Endothelial cell of umbilical vein (primary cell): ENCODE measurements around the gene BTLA. TPM values are rescaled to one million over a fixed set of nuclear protein-coding genes. Genes with fewer than 3 reads are reported as not detected.

Experiments used
- BruUV-seq: library from RNA; stranded (reverse); fragments of 400-500 nt; replicated peaks from 2 replicates; lab custom pipeline; 2021; lab: Mats Ljungman, UMichigan
- CTCF ChIA-PET: fragments of 300-600, 350-600 bp; sonication (Branson Sonifier 250); formaldehyde crosslinking; loops from one replicate; lab custom pipeline; 2021; ENCODE audit warnings: antibody characterized with exemption, inconsistent platforms; lab: Charles Lee
- POLR2A ChIA-PET: fragments of 300-600, 350-600 bp; sonication (Branson Sonifier 250); formaldehyde crosslinking; loops from one replicate; lab custom pipeline; 2021; ENCODE audit warnings: antibody characterized with exemption, inconsistent platforms; lab: Charles Lee
- DNase-seq: peaks from one replicate; pipeline ENCODE4 v3.0.0-alpha.2; 2011; ENCODE audit warnings: low read depth, low spot score
- FAIRE-seq: peaks from 2 replicates; lab custom pipeline; 2011; peaks lifted over from hg19 to GRCh38; lab: Jason Lieb, UNC
- H2AFZ ChIP-seq: 2 replicates; pipeline ENCODE4 v1.6.0; 2012; ENCODE audit warnings: low read depth, low read length, control low read depth, inconsistent platforms
- H3K27ac ChIP-seq: 2 replicates; pipeline ENCODE4 v1.5.1; 2011; ENCODE audit warnings: low read depth, mild to moderate bottlenecking, control low read depth, low read length, moderate library complexity; ENCODE audit not compliant: insufficient read depth
- H3K27me3 ChIP-seq, 2 experiments: 2 replicates each; pipeline versions ENCODE4 v1.6.0 to v1.6.1; 2011; ENCODE audit warnings: low read length in 2 of 2, mixed read lengths in 1 of 2; ENCODE audit not compliant: control insufficient read depth in 2 of 2, insufficient read depth in 2 of 2
- H3K36me3 ChIP-seq, 2 experiments: 2 replicates in 1 of 2; 3 replicates in 1 of 2; pipeline ENCODE4 v1.5.1; 2011; ENCODE audit warnings: low read length in 2 of 2, mild to moderate bottlenecking in 1 of 2, moderate library complexity in 1 of 2; ENCODE audit not compliant: control insufficient read depth in 2 of 2, insufficient read depth in 2 of 2; ENCODE audit errors: extremely low read depth in 1 of 2
- H3K4me1 ChIP-seq: 3 replicates; pipeline ENCODE4 v1.5.1; 2011; ENCODE audit warnings: mild to moderate bottlenecking, low read length; ENCODE audit not compliant: control insufficient read depth, insufficient read depth; ENCODE audit errors: extremely low read depth
- H3K4me2 ChIP-seq: 2 replicates; pipeline ENCODE4 v1.6.1; 2011; ENCODE audit warnings: low read length, control low read depth, mixed read lengths; ENCODE audit not compliant: insufficient read depth
- H3K4me3 ChIP-seq, 3 experiments: fragments of 200-600 bp in 1 of 3; sonication (generic), shearing (Covaris generic) in 1 of 3; replicated peaks in 1 of 3; 2 replicates each; pipeline ENCODE4 v1.5.1; 2011 to 2016; ENCODE audit warnings: control low read depth in 3 of 3, low read length in 3 of 3, mild to moderate bottlenecking in 2 of 3, inconsistent platforms in 1 of 3, low read depth in 1 of 3, moderate library complexity in 1 of 3; ENCODE audit not compliant: insufficient read depth in 1 of 3
- H3K79me2 ChIP-seq: 2 replicates; pipeline ENCODE4 v1.6.0; 2012; ENCODE audit warnings: low read length, inconsistent platforms; ENCODE audit not compliant: control insufficient read depth, insufficient read depth
- H3K9ac ChIP-seq: replicated peaks from 2 replicates; pipeline ENCODE3; 2011; ENCODE audit warnings: low read length, control low read depth; ENCODE audit not compliant: insufficient read depth; ENCODE audit errors: extremely low read depth
- H3K9me1 ChIP-seq: replicated peaks from 3 replicates; pipeline ENCODE4 v1.6.0; 2011; ENCODE audit warnings: mild to moderate bottlenecking, low read length; ENCODE audit not compliant: control insufficient read depth, insufficient read depth; ENCODE audit errors: extremely low read depth
- H3K9me3 ChIP-seq: replicated peaks from 2 replicates; pipeline ENCODE4 v1.5.1; 2012; ENCODE audit warnings: low read length, inconsistent platforms; ENCODE audit not compliant: control insufficient read depth, insufficient read depth
- H4K20me1 ChIP-seq: replicated peaks from 2 replicates; pipeline ENCODE3; 2011; ENCODE audit warnings: mild to moderate bottlenecking, low read length; ENCODE audit not compliant: control insufficient read depth, insufficient read depth; ENCODE audit errors: extremely low read depth
- EZH2 ChIP-seq: IDR thresholded peaks from 2 replicates; pipeline ENCODE4 v1.6.1; 2012; ENCODE audit warnings: borderline replicate concordance, low read depth, mild to moderate bottlenecking, moderate library complexity, low read length, inconsistent platforms; ENCODE audit not compliant: severe bottlenecking
- FOS ChIP-seq: IDR thresholded peaks from 2 replicates; pipeline ENCODE4 v1.6.1; 2011; ENCODE audit warnings: mild to moderate bottlenecking, low read length, moderate library complexity, borderline replicate concordance; ENCODE audit not compliant: insufficient read depth
- GATA2 ChIP-seq: IDR thresholded peaks from 2 replicates; pipeline ENCODE4 v1.7.0; 2011; ENCODE audit warnings: low read depth, mild to moderate bottlenecking, moderate library complexity, mixed read lengths, low read length; ENCODE audit not compliant: insufficient read length, insufficient read depth
- JUN ChIP-seq: IDR thresholded peaks from 2 replicates; pipeline ENCODE4 v1.6.1; 2011; ENCODE audit warnings: borderline replicate concordance, low read depth; ENCODE audit not compliant: insufficient read length, insufficient read depth
- MYC ChIP-seq: IDR thresholded peaks from one replicate; pipeline ENCODE4 v1.6.1; 2011; ENCODE audit warnings: mild to moderate bottlenecking, low read depth, low read length
- POLR2A ChIP-seq: IDR thresholded peaks from 2 replicates; pipeline ENCODE4 v1.6.1; 2012; ENCODE audit warnings: low read depth, mild to moderate bottlenecking, control low read depth, low read length
- POLR2AphosphoS5 ChIP-seq: IDR thresholded peaks from 2 replicates; pipeline ENCODE4 v1.6.1; 2012; ENCODE audit warnings: low read depth, mild to moderate bottlenecking, control low read depth, low read length, moderate library complexity; ENCODE audit not compliant: insufficient read depth
- dilution Hi-C: fragments of 300-500 bp; cut with MboI; formaldehyde crosslinking; loops from one replicate; pipeline ENCODE4 v1.15.0; 2019; ENCODE audit warnings: low sequenced_read_pairs; ENCODE audit not compliant: extremely low pct_ligation_motif_present
- intact Hi-C: fragments of 100-400 bp; cut with micrococcal nuclease; formaldehyde crosslinking; loops from one replicate; pipeline ENCODE4 v1.10.0; 2022
- polyA plus RNA-seq, 4 experiments: library from polyadenylated mRNA; depleted of rRNA in 3 of 4; stranded (reverse) in 3 of 4; unstranded in 1 of 4; fragments of >200 nt; gene quantifications; 2 replicates each; pipeline versions ENCODE4 v1.2.1 to v1.2.3, GENCODE V29; 2011 to 2012; ENCODE audit warnings: missing spikeins in 1 of 4
- total RNA-seq: library from RNA; stranded (reverse); gene quantifications from 2 replicates; pipeline ENCODE4 v1.2.3, GENCODE V29; 2021
- TF ChIP-seq, protein P1 (sequence below), 2 donors: IDR thresholded peaks; 1 replicate in 1 of 2; 2 replicates in 1 of 2; pipeline ENCODE4 v1.5.1; 2011; ENCODE audit warnings: low read length in 2 of 2, mild to moderate bottlenecking in 2 of 2, moderate library complexity in 2 of 2, control low read depth in 1 of 2, inconsistent platforms in 1 of 2, low read depth in 1 of 2; ENCODE audit not compliant: insufficient read depth in 1 of 2; ENCODE audit errors: extremely low read depth in 1 of 2
- TF ChIP-seq, protein P2 (sequence below): IDR thresholded peaks from 2 replicates; pipeline ENCODE4 v1.6.1; 2011; ENCODE audit not compliant: insufficient read depth, insufficient read length

The BTLA gene
- total and polyA plus RNA-seq, 2 donors (not counting 3 experiments of a cell fraction or from before 2014, with no cell fraction given): not detected

DNA sequence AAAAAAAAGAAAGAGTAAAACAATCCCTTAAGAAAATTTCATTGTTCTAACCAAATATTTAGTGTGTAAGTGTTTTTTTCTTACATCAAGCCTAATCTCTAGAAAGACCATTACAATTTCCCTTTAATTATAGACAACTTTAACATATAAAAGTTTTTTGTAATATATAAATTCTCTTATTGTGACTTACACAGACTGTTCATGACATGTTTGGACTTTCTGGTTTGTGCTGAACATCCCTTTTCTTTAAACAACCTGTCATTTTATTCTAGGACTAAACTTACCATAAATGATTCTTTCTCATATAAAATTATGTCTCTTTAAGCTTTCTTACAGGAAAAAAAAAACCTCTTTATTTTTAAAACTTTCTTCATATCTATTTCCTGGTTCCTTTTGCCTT lies 13.0 kb upstream of the BTLA start:
- Histone ChIP-seq H3K9ac (no peak overlapping the region), H3K9me3 (no peaks in the 10 kb centered on the region), H3K27me3 (no peaks in the 10 kb centered on the region), H3K4me2 (no peak overlapping the region), H3K36me3 (no peaks in the 10 kb centered on the region), H3K4me1 (no peaks in the 10 kb centered on the region), H3K27ac (no peak overlapping the region), H4K20me1 (no peaks in the 10 kb centered on the region), H3K4me3 (no peak overlapping the region), H3K79me2 (no peaks in the 10 kb centered on the region), H3K9me1 (no peaks in the 10 kb centered on the region), H2AFZ (no peak overlapping the region)
- BruUV-seq: no TSS peak
- no peak for TF ChIP-seq POLR2A
- intact Hi-C loops (no loop called here), dilution Hi-C loops (no loop called here)
- no peak for DNase-seq
- FAIRE-seq: no peak
- ChIA-PET CTCF (interaction anchor here (1.7 kb wide), 1 partner anchor 219 kb away, joined by 6 read pairs; the partner anchor contains the start of gene SLC9C1), POLR2A (no interaction called here)

DNA sequence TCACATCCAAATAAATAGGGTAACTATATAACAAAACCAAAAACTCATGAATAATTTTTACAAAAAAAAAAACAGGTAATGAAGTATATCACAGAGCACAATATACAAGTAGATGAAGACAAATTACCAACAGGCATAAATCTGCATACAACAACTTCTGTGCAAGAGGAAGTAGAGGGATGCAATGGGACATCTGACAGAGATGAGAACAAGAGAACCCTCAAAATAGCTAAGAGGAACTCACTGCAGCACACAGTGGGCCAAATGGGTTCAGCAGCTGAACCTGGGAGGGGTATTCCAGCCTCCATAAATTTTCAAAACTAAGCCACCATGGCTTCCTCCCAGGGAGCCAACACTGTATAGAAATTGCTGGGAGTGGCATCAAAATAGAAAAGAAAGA lies 9.6 kb upstream of the BTLA start:
- CTCF ChIA-PET: no interaction called here
- no peak overlapping the region for H2AFZ ChIP-seq
- H3K9me1 ChIP-seq: no peaks in the 10 kb centered on the region
- H3K4me1 ChIP-seq: no peaks in the 10 kb centered on the region
- H3K4me2 ChIP-seq: no peak overlapping the region
- no TSS peak for BruUV-seq
- H3K36me3 ChIP-seq: no peaks in the 10 kb centered on the region
- no peak overlapping the region for H3K27ac ChIP-seq
- DNase-seq (no peak), FAIRE-seq (no peak)
- no peak overlapping the region for H3K9ac ChIP-seq
- no peaks in the 10 kb centered on the region for H3K79me2 ChIP-seq
- POLR2A ChIA-PET: no interaction called here
- TF ChIP-seq, protein P1, sequence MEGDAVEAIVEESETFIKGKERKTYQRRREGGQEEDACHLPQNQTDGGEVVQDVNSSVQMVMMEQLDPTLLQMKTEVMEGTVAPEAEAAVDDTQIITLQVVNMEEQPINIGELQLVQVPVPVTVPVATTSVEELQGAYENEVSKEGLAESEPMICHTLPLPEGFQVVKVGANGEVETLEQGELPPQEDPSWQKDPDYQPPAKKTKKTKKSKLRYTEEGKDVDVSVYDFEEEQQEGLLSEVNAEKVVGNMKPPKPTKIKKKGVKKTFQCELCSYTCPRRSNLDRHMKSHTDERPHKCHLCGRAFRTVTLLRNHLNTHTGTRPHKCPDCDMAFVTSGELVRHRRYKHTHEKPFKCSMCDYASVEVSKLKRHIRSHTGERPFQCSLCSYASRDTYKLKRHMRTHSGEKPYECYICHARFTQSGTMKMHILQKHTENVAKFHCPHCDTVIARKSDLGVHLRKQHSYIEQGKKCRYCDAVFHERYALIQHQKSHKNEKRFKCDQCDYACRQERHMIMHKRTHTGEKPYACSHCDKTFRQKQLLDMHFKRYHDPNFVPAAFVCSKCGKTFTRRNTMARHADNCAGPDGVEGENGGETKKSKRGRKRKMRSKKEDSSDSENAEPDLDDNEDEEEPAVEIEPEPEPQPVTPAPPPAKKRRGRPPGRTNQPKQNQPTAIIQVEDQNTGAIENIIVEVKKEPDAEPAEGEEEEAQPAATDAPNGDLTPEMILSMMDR (IDR thresholded peaks at IDR 0.05; ENCODE audit: extremely low read depth in 1 of 2, insufficient read depth in 1 of 2, low read depth in 1 of 2, low read length in 2 of 2): no peak
- TF ChIP-seq POLR2A (no peak), JUN (no peak), GATA2 (no peak), FOS (no peak), MYC (no peak), POLR2AphosphoS5 (no peak), EZH2 (no peak)
- TF ChIP-seq, protein P2, sequence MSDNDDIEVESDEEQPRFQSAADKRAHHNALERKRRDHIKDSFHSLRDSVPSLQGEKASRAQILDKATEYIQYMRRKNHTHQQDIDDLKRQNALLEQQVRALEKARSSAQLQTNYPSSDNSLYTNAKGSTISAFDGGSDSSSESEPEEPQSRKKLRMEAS: no peak
- no peaks in the 10 kb centered on the region for H3K27me3 ChIP-seq
- H4K20me1 ChIP-seq: no peaks in the 10 kb centered on the region
- H3K4me3 ChIP-seq: no peak overlapping the region
- intact Hi-C loops: no loop called here
- dilution Hi-C loops: no loop called here
- no peaks in the 10 kb centered on the region for H3K9me3 ChIP-seq
